GM12892 (cell line): ENCODE results near the gene CCDC63.
"Not testable (repeated sequence)": the region's sequence is repeated elsewhere in the genome, so short reads cannot be mapped to it uniquely, and the experiment has no call there.

Experiments used
- DNase-seq: peaks from one replicate; pipeline ENCODE4 v3.0.0; 2011; ENCODE audit not compliant: insufficient read length
- FAIRE-seq: peaks from 2 replicates; lab custom pipeline; 2011; peaks lifted over from hg19 to GRCh38; lab: Jason Lieb, UNC
- POLR2A ChIP-seq: IDR thresholded peaks from 2 replicates; pipeline ENCODE4 v1.6.1; 2011; ENCODE audit warnings: low read depth, low read length, control low read depth
- POLR2AphosphoS5 ChIP-seq: IDR thresholded peaks from 2 replicates; pipeline ENCODE4 v1.6.1; 2011; ENCODE audit warnings: low read depth, low read length, control low read depth
- TAF1 ChIP-seq: IDR thresholded peaks from 2 replicates; pipeline ENCODE4 v1.6.1; 2011; ENCODE audit warnings: low read depth, mild to moderate bottlenecking, control low read depth, low read length, borderline replicate concordance

Gene CCDC63

GRCh38 chr12:110943373-110943772 lies 96.6 kb downstream of the CCDC63 start:
- DNase-seq = no peak
- FAIRE-seq = no peak
- TF ChIP-seq TAF1 = no peak
- no peak for TF ChIP-seq POLR2A
- no peak for TF ChIP-seq POLR2AphosphoS5

DNA sequence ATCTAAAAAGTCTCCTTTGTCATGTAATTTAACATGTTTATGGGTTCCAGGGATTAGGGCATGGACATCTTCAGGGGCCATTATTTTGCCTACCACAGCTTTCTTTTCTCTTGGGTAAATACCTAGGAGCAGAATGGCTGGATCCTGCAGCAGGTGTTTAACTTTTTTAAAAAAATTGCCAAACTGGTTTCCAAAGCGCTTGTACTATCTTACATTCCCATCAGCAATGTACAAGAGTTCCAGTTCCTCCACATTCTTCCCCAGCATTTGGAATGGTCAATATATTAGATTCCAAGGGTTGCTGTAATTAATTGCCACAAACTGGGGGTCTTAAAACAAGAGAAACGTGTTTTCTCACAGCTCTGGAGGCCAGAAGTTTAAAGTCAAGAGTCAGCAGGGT lies 101.3 kb downstream of the CCDC63 start:
- FAIRE-seq (no peak), DNase-seq (no peak)
- TF ChIP-seq POLR2A (no peak), TAF1 (no peak), POLR2AphosphoS5 (no peak)

- DNase-seq, FAIRE-seq: not testable (repeated sequence)
These were observed 103.7 kb downstream of the CCDC63 start for GRCh38 chr12:110950466-110950865.

GRCh38 chr12:110950867-110951266 lies 104.1 kb downstream of the CCDC63 start:
- not testable (repeated sequence) for FAIRE-seq, DNase-seq
